Measurements from ENCODE around the gene PEG3. TPM values are rescaled to one million over a fixed set of nuclear protein-coding genes. Genes with fewer than 3 reads are reported as not detected.

The PEG3 gene
- total and polyA plus RNA-seq, 10 donors: 0.20 to 11.3 (median 2.5) TPM

- no peaks in the 10 kb centered on the region for H3K4me1 ChIP-seq
- H3K4me3 ChIP-seq: no peak overlapping the region
- DNase-seq: no peak
- H3K9me3 ChIP-seq: peaks cover 0 to 59% (median 27%) of the 10 kb centered on the region in 8 donors
- H3K36me3 ChIP-seq: peaks cover 0 to 7% (median 0%) of the 10 kb centered on the region in 6 donors
- H3K27me3 ChIP-seq (replicated peaks in 1 of 7): no peaks in the 10 kb centered on the region
- intact Hi-C loops (cut with DNase I; ENCODE audit: low total_unique reads): no loop called here
- H3K27ac ChIP-seq: no peak overlapping the region
- 61 to 88% (median 77%) methylated on average over 5 of the region's 5 CpGs for WGBS, 5 donors
- TF ChIP-seq POLR2A (IDR thresholded peaks at IDR 0.05) (no peak), POLR2AphosphoS5 (IDR thresholded peaks at IDR 0.05) (no peak), CTCF (IDR thresholded peaks at IDR 0.05 in 8 of 11, conservative IDR thresholded peaks at IDR 0.05 in 3 of 11) (no peak)
These were observed 27.0 kb downstream of the PEG3 start for GRCh38 chr19:56813531-56813930.

GRCh38 chr19:56811480-56811879, 29.0 kb downstream of the PEG3 start:
- Histone ChIP-seq H3K4me3 (no peak overlapping the region), H3K36me3 (no peaks in the 10 kb centered on the region), H3K9me3 (peaks cover 0 to 61% (median 31%) of the 10 kb centered on the region in 8 donors), H3K4me1 (no peaks in the 10 kb centered on the region), H3K27ac (no peak overlapping the region), H3K27me3 (replicated peaks in 1 of 7) (no peaks in the 10 kb centered on the region)
- no peak for DNase-seq
- TF ChIP-seq POLR2A (IDR thresholded peaks at IDR 0.05): no peak
- TF ChIP-seq CTCF (IDR thresholded peaks at IDR 0.05 in 8 of 11, conservative IDR thresholded peaks at IDR 0.05 in 3 of 11): no peak
- TF ChIP-seq POLR2AphosphoS5 (IDR thresholded peaks at IDR 0.05): no peak
- 64 to 89% (median 69%) methylated on average over 6 of the region's 6 CpGs for WGBS, 5 donors
- intact Hi-C loops (cut with DNase I; ENCODE audit: low total_unique reads): no loop called here

GRCh38 chr19:56810260-56810659, 30.3 kb downstream of the PEG3 start:
- Histone ChIP-seq H3K9me3 (peaks cover 0 to 61% (median 35%) of the 10 kb centered on the region in 8 donors), H3K27ac (no peak overlapping the region), H3K36me3 (no peaks in the 10 kb centered on the region), H3K4me3 (no peak overlapping the region), H3K4me1 (no peaks in the 10 kb centered on the region), H3K27me3 (replicated peaks in 1 of 7) (no peaks in the 10 kb centered on the region)
- intact Hi-C loops (cut with DNase I; ENCODE audit: low total_unique reads): no loop called here
- WGBS, 5 donors: 81 to 93% (median 86%) methylated on average over 1 of the region's 1 CpG
- DNase-seq: no peak
- TF ChIP-seq POLR2AphosphoS5 (IDR thresholded peaks at IDR 0.05) (no peak), CTCF (IDR thresholded peaks at IDR 0.05 in 8 of 11, conservative IDR thresholded peaks at IDR 0.05 in 3 of 11) (no peak), POLR2A (IDR thresholded peaks at IDR 0.05) (no peak)

GRCh38 chr19:56808717-56809392, 31.7 kb downstream of the PEG3 start:
- intact Hi-C loops (cut with DNase I; ENCODE audit: low total_unique reads): no loop called here
- DNase-seq: no peak
- WGBS, 5 donors: 73 to 83% (median 81%) methylated on average over 3 of the region's 3 CpGs

More at GRCh38 chr19:56808717-56809392, 31.7 kb downstream of the PEG3 start:
- H3K27me3 ChIP-seq (replicated peaks in 1 of 7): no peaks in the 10 kb centered on the region
- peaks cover 0 to 61% (median 41%) of the 10 kb centered on the region in 8 donors for H3K9me3 ChIP-seq
- no peaks in the 10 kb centered on the region for H3K4me1 ChIP-seq
- H3K27ac ChIP-seq: no peak overlapping the region
- no peaks in the 10 kb centered on the region for H3K36me3 ChIP-seq
- TF ChIP-seq POLR2AphosphoS5 (IDR thresholded peaks at IDR 0.05) (no peak), POLR2A (IDR thresholded peaks at IDR 0.05) (no peak)
- no peak overlapping the region for H3K4me3 ChIP-seq
